ENCODE results near the gene DUXB.

- TF ChIP-seq CTCF (IDR thresholded peaks at IDR 0.05) (peak in 1 of 5 experiments; percentile 13), POLR2A (IDR thresholded peaks at IDR 0.05) (no peak), POLR2AphosphoS5 (IDR thresholded peaks at IDR 0.05) (no peak), EP300 (IDR thresholded peaks at IDR 0.05; ENCODE audit: low read depth) (no peak)
These were observed 5.6 kb downstream of the DUXB start for GRCh38 chr16:75695708-75696107.

All from transverse colon (tissue), 4 donors.